Urinary bladder (tissue), 4 donors: Measurements from ENCODE around the gene CAPN1. TPM values are rescaled to one million over a fixed set of nuclear protein-coding genes. Genes with fewer than 3 reads are reported as not detected.
"Not testable (repeated sequence)": the region's sequence is repeated elsewhere in the genome, so short reads cannot be mapped to it uniquely, and the experiment has no call there.

Experiments used
- DNase-seq: peaks from one replicate; pipeline ENCODE4 v3.0.0-alpha.2; 2015; ENCODE audit errors: extremely low spot score
- H3K27ac ChIP-seq: one replicate; pipeline ENCODE4 v1.5.1; 2013; ENCODE audit warnings: low read depth, mild to moderate bottlenecking, moderate library complexity
- H3K36me3 ChIP-seq: one replicate; pipeline ENCODE4 v1.6.1; 2013; ENCODE audit warnings: mild to moderate bottlenecking, moderate library complexity; ENCODE audit not compliant: insufficient read depth
- H3K4me1 ChIP-seq: one replicate; pipeline ENCODE4 v1.6.1; 2013; ENCODE audit warnings: mild to moderate bottlenecking, moderate library complexity; ENCODE audit not compliant: insufficient read depth
- H3K4me3 ChIP-seq: one replicate; pipeline ENCODE4 v1.5.1; 2013; ENCODE audit warnings: low read depth, low read length
- WGBS: extraction: QIAGEN DNeasy Blood & Tissue Kit; methylation state at CpG from one replicate; pipeline ENCODE4 v1.1.7; 2013; 5-methylcytosine and 5-hydroxymethylcytosine counted together
- polyA plus RNA-seq: library from polyadenylated mRNA; stranded (reverse); fragments of 200-250 nt; gene quantifications from one replicate; pipeline ENCODE4 v1.2.3, GENCODE V29; 2013
- total RNA-seq: library from RNA; depleted of rRNA; stranded (reverse); fragments of >200 nt; gene quantifications from one replicate; pipeline ENCODE4 v1.2.3, GENCODE V29; 2014
- donor health status: healthy with polysubstance abuse.
- donor health status: healthy.

Gene CAPN1
- total and polyA plus RNA-seq, 2 donors, result 94.3 to 123 TPM

- H3K27ac ChIP-seq, H3K4me1 ChIP-seq, H3K4me3 ChIP-seq, DNase-seq, H3K36me3 ChIP-seq: not testable (repeated sequence)
- 68% methylated on average over 10 of the region's 10 CpGs for WGBS
Measured at GRCh38 chr11:65150131-65150508, 31.6 kb upstream of the CAPN1 start.

- H3K27ac ChIP-seq, result no peak overlapping the region
- H3K4me1 ChIP-seq, result peaks cover 2% of the 10 kb centered on the region
- DNase-seq, result peak; percentile 60
- no peak overlapping the region for H3K4me3 ChIP-seq
- 18% methylated on average over 12 of the region's 12 CpGs for WGBS
- H3K36me3 ChIP-seq, result no peaks in the 10 kb centered on the region
Measured at GRCh38 chr11:65150509-65151299, 31.0 kb upstream of the CAPN1 start.

- H3K4me3 ChIP-seq, result no peak overlapping the region
- no peak for DNase-seq
- peaks cover 2% of the 10 kb centered on the region for H3K4me1 ChIP-seq
- no peak overlapping the region for H3K27ac ChIP-seq
- H3K36me3 ChIP-seq, result no peaks in the 10 kb centered on the region
- WGBS, result 62% methylated on average over 3 of the region's 3 CpGs
Measured at GRCh38 chr11:65151331-65151899, 30.3 kb upstream of the CAPN1 start.

- no peak overlapping the region for H3K4me3 ChIP-seq
- H3K4me1 ChIP-seq, result no peaks in the 10 kb centered on the region
- H3K27ac ChIP-seq, result no peak overlapping the region
- WGBS, result 67% methylated on average over 2 of the region's 2 CpGs
- DNase-seq, result no peak
- H3K36me3 ChIP-seq, result no peaks in the 10 kb centered on the region
Measured at GRCh38 chr11:65152122-65152521, 29.6 kb upstream of the CAPN1 start.

GRCh38 chr11:65156256-65156655 lies 25.5 kb upstream of the CAPN1 start:
- 95% methylated on average over 3 of the region's 3 CpGs for WGBS
- no peak for DNase-seq
- H3K4me3 ChIP-seq, result no peak overlapping the region
- no peaks in the 10 kb centered on the region for H3K36me3 ChIP-seq
- H3K4me1 ChIP-seq, result no peaks in the 10 kb centered on the region
- H3K27ac ChIP-seq, result no peak overlapping the region

GRCh38 chr11:65156926-65157325 lies 24.8 kb upstream of the CAPN1 start:
- Histone ChIP-seq H3K36me3 (no peaks in the 10 kb centered on the region), H3K27ac (no peak overlapping the region), H3K4me1 (no peaks in the 10 kb centered on the region), H3K4me3 (no peak overlapping the region)
- DNase-seq, result no peak
- 93% methylated on average over 3 of the region's 3 CpGs for WGBS

- Histone ChIP-seq H3K36me3 (no peaks in the 10 kb centered on the region), H3K27ac (no peak overlapping the region), H3K4me1 (no peaks in the 10 kb centered on the region), H3K4me3 (no peak overlapping the region)
- no peak for DNase-seq
- WGBS, result 72% methylated on average over 3 of the region's 3 CpGs
Measured at GRCh38 chr11:65157336-65157735, 24.4 kb upstream of the CAPN1 start.

- DNase-seq, result no peak
- Histone ChIP-seq H3K36me3 (no peaks in the 10 kb centered on the region), H3K27ac (no peak overlapping the region), H3K4me1 (no peaks in the 10 kb centered on the region), H3K4me3 (no peak overlapping the region)
- WGBS, result 74% methylated on average over 5 of the region's 5 CpGs
Measured at GRCh38 chr11:65159012-65159411, 22.7 kb upstream of the CAPN1 start.

- H3K27ac ChIP-seq, result no peak overlapping the region
- no peak for DNase-seq
- no peaks in the 10 kb centered on the region for H3K4me1 ChIP-seq
- no peak overlapping the region for H3K4me3 ChIP-seq
- no peaks in the 10 kb centered on the region for H3K36me3 ChIP-seq
- WGBS, result 69% methylated on average over 3 of the region's 3 CpGs
Measured at GRCh38 chr11:65160643-65161042, 21.1 kb upstream of the CAPN1 start.

GRCh38 chr11:65163684-65164083 lies 18.0 kb upstream of the CAPN1 start:
- Histone ChIP-seq H3K4me3 (no peak overlapping the region), H3K27ac (no peak overlapping the region), H3K36me3 (no peaks in the 10 kb centered on the region), H3K4me1 (no peaks in the 10 kb centered on the region)
- no peak for DNase-seq
- 74% methylated on average over 2 of the region's 2 CpGs for WGBS

GRCh38 chr11:65165410-65166317 lies 16.1 kb upstream of the CAPN1 start:
- WGBS, result 35% methylated on average over 31 of the region's 31 CpGs
- H3K36me3 ChIP-seq, result no peaks in the 10 kb centered on the region
- no peak for DNase-seq
- H3K4me1 ChIP-seq, result no peaks in the 10 kb centered on the region
- peak overlapping the region; percentile 11 for H3K4me3 ChIP-seq
- no peak overlapping the region for H3K27ac ChIP-seq

- 95% methylated on average over 3 of the region's 3 CpGs for WGBS
- Histone ChIP-seq H3K4me1 (no peaks in the 10 kb centered on the region), H3K27ac (no peak overlapping the region), H3K4me3 (no peak overlapping the region), H3K36me3 (no peaks in the 10 kb centered on the region)
- no peak for DNase-seq
Measured at GRCh38 chr11:65166893-65167292, 14.8 kb upstream of the CAPN1 start.

- no peaks in the 10 kb centered on the region for H3K4me1 ChIP-seq
- no peak overlapping the region for H3K27ac ChIP-seq
- no peak overlapping the region for H3K4me3 ChIP-seq
- WGBS, result 93% methylated on average over 3 of the region's 3 CpGs
- no peaks in the 10 kb centered on the region for H3K36me3 ChIP-seq
- DNase-seq, result no peak
Measured at GRCh38 chr11:65167656-65168055, 14.1 kb upstream of the CAPN1 start.
